ENCODE data around the gene ZNF611. TPM values are rescaled to one million over a fixed set of nuclear protein-coding genes. Genes with fewer than 3 reads are reported as not detected.

Gene ZNF611
- total RNA-seq, 1 experiment from 2014 or later = 22.4 TPM

GRCh38 chr19:52659013-52659412 is 75.8 kb downstream of the ZNF611 start (continued):
- TF ChIP-seq PRDM15 (CRISPR knock-in tag; IDR thresholded peaks at IDR 0.05) (no peak), SMAD3 (CRISPR knock-in tag; IDR thresholded peaks at IDR 0.05; ENCODE audit: borderline replicate concordance) (no peak), KAT7 (CRISPR knock-in tag; IDR thresholded peaks at IDR 0.05; ENCODE audit: borderline replicate concordance) (no peak), FOXP1 (CRISPR knock-in tag; IDR thresholded peaks at IDR 0.05; ENCODE audit: borderline replicate concordance) (no peak), PREB (CRISPR knock-in tag; IDR thresholded peaks at IDR 0.05; ENCODE audit: borderline replicate concordance) (no peak), USF1 (CRISPR knock-in tag; IDR thresholded peaks at IDR 0.05) (no peak), ATF2 (CRISPR knock-in tag; IDR thresholded peaks at IDR 0.05; ENCODE audit: borderline replicate concordance, low read depth) (no peak), MAX (CRISPR knock-in tag; IDR thresholded peaks at IDR 0.05) (no peak), ARID4B (CRISPR knock-in tag; IDR thresholded peaks at IDR 0.05; ENCODE audit: borderline replicate concordance) (no peak), NFYB (CRISPR knock-in tag; conservative IDR thresholded peaks at IDR 0.05; ENCODE audit: low read depth) (no peak), ZSCAN18 (CRISPR knock-in tag; IDR thresholded peaks at IDR 0.05) (no peak), HMGXB4 (CRISPR knock-in tag; IDR thresholded peaks at IDR 0.05) (no peak), ETV6 (CRISPR knock-in tag; IDR thresholded peaks at IDR 0.05) (no peak), ZNF671 (CRISPR knock-in tag; IDR thresholded peaks at IDR 0.05) (no peak), STAT6 (CRISPR knock-in tag; conservative IDR thresholded peaks at IDR 0.05; ENCODE audit: low read depth) (no peak), TEAD4 (CRISPR knock-in tag; IDR thresholded peaks at IDR 0.05) (no peak)

Data from WTC11 (cell line).